RCC 7860 (cell line): ENCODE results near the gene SEMA6B.

Experiments
- DNase-seq: peaks from one replicate; pipeline ENCODE4 v3.0.0-alpha.2; 2015; ENCODE audit warnings: low spot score
- FAIRE-seq: peaks from 2 replicates; lab custom pipeline; 2012; peaks lifted over from hg19 to GRCh38; lab: Jason Lieb, UNC

Gene SEMA6B

DNA sequence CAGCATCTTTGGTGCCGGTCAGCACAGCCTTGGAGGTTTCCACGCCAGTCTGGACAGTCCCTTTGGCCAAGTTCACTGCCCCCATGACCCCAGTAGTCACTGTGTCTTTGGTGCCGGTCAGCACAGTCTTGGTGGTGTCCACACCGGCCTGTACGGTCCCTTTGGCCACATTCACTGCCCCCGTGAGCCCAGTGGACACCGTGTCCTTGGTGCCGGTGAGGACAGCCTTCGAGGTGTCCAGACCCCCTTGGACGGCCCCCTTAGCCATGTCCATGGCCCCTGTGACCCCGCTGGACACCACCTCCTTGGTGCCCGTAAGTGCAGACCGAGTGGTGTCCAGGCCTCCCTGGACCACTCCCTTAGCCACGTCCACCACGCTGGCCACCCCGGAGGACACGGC, 46.2 kb downstream of the SEMA6B start:
- no peak for FAIRE-seq
- no peak for DNase-seq

DNA sequence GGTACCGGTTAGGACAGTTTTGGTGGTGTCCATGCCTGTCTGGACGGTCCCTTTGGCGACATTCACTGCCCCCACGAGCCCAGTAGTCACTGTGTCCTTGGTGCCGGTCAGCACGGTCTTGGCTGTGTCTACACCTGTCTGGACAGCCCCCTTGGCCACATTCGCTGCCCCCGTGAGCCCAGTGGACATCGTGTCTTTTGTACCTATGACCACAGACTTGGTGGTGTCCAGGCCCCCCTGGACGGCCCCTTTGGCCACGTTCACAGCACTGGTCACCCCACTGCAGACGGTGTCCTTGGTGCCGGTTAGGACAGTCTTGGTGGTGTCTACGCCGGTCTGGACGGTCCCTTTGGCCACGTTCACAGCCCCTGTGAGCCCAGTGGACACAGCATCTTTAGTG, 47.4 kb downstream of the SEMA6B start:
- FAIRE-seq: no peak
- no peak for DNase-seq

DNA sequence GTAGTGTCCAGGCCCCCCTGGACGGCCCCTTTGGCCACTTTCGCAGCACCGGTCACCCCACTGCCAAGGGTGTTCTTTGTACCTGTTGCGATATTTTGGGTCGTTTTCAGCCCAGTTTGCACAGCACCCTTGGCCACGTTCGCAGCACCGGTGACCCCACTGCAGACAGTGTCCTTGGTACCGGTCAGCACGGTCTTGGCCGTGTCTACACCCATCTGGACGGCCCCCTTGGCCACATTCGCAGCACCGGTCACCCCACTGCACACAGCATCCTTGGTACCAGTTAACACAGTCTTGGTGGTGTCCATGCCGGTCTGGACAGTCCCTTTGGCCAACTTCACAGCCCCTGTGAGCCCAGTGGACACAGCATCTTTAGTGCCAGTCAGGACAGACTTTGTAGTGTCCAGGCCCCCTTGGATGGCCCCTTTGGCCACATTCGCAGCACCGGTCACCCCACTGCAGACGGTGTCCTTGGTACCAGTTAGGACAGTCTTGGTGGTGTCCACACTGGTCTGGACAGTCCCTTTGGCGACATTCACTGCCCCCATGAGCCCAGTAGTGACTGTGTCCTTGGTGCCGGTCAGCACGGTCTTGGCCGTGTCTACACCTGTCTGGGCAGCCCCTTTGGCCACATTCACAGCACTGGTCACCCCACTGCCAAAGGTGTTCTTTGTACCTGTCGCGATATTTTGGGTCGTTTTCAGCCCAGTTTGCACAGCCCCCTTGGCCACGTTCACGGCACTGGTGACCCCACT, 48.0 kb downstream of the SEMA6B start:
- FAIRE-seq (no peak), DNase-seq (no peak)

DNA sequence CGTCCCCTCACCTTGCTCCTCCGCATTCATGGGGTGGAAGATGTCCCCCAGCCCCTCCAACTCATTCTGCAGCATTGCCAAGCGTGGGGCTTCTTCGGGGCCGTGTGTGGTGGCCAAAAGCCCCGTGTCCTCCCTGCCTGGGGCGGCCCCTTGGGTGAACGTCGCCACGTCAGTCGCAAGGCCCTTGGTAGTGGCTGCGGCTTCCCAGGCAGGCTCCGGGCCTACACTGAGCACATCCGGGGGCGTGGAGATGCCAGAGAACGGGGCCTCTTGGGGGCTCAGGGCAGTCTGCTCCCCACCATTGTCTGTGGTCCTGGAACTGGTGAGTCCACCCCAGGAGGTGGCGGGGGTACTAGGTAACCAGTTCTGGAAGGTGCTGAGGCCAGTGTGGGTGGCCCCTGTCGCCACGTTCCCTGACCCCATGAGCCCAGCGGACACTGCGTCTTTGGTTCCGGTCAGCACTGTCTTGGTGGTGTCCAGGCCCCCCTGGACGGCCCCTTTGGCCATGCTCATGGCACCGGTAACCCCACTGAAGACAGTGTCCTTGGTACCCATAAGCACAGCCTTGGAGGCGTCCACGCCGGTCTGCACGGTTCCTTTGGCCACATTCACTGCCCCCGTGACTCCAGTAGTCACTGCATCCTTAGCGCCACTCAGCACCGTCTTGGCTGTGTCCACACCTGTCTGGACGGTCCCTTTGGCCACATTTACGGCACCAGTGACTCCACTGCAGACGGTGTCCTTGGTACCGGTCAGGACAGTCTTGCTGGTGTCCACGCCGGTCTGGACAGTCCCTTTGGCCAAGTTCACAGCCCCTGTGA, 48.8 kb downstream of the SEMA6B start:
- no peak for DNase-seq
- no peak for FAIRE-seq

DNA sequence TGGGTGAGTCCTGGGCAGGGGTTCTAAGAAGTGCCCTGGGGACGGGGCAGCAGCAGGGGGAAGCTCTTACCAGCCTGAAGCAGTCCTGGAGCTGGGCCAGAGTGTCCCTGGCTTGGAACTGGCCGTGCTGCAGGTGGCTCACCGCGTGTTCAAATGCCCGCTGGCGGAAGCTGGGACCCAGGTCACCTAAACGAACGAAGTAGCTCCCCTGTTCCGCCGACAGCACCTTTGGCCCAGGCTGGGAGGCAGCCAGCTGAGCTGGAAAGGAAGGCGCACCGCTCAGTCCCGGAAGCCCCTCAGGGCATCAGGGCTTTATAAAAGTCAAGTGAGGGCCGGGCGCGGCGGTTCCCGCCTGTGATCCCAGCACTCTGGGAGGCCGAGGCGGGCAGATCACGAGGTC, 50.8 kb downstream of the SEMA6B start:
- FAIRE-seq (no peak), DNase-seq (no peak)

DNA sequence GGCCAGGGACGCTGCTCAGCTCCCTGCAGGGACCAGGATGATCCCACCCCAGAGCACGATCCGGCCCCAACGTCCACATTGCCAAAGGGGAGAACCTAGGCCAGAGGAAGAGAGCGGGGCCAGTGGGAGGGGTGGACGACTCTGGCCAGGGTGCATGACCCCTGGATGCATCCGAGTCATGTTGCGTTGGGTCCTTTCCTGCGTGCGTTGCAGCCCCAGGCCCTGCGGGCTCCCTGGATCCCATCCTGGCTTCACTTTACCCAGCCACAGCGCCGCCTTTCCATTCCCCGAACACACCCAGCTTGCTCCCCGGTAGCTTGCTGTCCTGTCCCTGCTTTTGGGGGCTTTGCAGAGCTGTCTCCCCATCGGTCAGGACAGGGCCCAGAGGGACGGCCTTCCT, 51.7 kb downstream of the SEMA6B start:
- no peak for DNase-seq
- FAIRE-seq: no peak

DNA sequence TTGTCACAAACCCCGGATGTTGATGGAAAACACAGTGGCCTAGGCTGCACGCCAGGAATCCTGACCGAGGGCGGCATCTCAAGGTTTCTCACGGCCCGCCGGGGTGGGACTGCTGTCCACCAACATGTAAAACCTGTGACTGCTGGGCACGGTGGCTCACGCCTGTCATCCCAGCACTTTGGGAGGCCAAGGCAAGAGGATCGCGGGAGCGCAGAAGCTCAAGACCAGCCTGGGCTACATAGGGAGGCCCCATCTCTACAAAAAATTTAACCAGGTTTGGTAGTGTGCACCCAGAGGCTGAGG, 52.4 kb downstream of the SEMA6B start:
- DNase-seq (no peak), FAIRE-seq (no peak)

DNA sequence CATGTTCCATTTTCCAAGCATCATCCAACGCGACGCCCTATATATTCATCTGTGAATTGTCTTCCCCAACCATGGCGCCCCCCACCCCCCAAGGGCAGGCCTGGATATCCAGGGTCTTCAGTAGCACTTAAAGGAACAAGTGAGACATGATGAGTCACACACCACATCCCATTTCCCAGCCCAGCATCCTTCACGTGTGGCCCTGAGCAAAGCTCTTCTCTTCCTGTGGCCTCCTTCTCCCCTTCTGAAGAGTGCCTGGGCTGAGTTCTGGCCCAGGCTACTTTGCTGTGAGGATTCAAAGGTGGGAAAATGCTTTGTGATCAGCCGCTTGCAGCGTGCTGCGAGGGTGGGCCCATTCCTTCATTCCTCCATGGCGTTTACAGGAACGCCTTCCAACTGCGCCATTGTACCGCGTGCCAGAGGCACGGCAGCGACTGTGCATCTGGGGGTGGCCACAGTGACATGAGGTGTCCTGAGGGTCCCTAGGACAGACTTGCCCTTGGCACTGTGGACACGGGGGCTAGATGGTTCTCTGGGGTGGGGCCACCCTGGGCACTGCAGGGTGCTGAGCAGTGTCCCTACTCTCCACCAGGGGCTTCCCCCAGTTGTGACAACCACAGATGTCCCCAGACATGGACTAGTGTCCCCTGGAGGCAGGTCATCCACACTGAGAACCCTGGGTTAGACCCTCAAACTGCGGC, 52.9 kb downstream of the SEMA6B start:
- peak; percentile 55 for DNase-seq
- no peak for FAIRE-seq

DNA sequence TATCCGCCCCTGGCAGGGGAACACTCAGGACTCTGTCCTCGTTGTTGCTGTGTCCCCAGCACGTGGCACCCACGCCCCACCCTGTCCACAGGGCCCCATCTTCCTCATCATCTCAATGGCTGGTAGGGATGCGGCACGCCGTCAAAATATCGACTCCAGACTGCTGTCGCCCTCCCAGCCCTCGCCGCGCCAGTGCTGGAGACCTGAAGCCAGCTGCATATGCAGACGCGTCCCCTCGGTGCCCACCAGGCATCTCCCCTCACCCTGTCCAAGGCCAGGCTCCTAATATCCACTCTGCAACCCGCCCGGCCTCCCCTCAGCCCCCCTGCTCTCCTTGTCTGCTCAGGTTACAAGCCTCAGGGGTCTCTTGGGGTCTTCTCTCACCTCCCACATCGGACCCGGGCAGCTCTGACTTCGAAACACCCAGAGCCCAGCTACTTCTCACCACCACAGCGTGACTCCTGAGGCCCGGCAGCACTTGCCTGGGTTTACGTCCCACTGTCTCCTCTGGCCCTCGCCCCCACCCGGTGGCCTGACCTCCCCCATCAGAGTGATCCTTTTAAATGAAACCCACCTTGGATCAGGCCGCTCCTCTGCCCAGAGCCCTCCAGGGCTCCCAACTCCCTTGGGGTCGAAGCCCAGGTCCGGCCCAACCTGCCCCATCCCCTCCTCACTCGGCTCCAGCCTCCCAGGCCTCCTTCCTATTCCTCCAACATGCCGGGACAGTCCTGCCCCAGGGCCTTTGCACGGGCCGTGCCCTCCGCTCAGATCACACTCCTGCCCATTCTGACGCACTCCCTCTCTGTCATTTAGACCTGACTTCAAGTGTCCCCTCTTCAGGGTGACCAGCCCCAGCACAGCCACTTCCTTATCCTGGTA, 53.7 kb downstream of the SEMA6B start:
- DNase-seq: no peak
- FAIRE-seq: no peak

DNA sequence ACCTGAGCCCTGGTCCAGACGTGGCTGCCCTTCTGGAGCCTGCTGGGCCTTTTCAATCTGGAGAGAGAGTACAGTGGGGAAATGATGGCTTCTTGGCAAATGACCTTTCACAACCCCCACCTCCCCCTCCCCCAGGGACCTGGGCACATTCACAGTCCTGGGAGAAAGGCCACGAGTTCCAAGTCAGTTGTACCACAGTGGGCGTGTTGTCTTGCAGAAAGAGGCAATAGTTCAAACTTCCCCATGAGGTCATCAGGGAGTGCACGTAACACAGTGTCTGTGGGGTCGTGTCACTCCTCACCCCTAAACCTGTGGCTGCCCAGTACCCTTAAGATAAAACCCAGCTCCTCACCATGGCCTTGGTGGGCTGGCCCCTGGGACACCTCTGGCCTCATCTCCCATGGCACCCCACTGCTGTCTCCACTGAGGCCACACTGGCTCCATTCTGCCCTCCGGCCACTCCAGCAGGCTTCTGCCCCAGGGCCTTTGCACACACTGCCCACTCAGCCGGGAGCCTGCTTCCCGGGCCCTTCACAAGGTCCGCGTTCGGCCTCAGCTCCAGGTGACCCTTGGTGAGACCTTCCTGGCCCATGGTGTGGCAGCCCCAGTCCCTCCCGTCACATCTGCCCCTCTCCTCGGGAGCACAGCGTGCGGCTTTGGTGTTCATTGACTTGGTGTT, 54.5 kb downstream of the SEMA6B start:
- DNase-seq (no peak), FAIRE-seq (no peak)

DNA sequence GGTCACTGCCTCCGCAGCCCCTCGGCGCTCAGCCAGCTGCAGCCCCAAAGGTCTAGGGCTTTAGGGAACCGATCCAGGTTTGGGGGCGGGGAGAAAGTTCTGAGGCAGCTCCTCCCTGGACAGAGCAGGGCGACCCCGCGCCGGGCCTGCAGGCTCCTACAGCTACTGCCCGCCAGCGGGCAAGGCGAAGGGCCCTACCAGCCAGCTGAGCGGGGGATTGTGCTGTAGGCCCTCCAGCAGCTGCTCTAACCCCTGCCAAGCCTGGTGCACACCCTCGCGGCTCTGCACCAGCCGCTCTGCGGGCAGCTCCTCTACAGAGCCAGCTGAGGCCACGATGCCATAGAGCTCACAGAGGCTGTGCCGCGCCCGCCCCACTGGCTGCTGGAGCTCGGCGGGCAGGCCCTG, 55.2 kb downstream of the SEMA6B start:
- DNase-seq: no peak
- no peak for FAIRE-seq

DNA sequence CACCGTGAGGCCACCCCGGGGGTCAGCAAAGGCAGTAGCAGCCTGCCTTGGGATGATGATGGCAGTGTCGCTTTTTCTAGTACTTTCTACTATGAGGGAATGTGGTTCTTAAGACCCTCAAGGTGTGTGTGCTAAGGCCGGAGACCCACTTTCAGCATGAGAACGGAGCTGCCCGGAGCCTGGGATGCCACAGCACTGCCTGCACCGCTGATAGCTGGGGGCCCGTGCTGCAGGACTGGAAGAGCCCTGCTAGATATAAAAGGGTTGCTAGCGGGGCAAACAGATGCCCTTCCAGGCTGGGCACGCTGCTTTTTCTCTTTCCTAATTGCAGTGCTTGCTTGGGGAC, 55.7 kb downstream of the SEMA6B start:
- no peak for FAIRE-seq

DNA sequence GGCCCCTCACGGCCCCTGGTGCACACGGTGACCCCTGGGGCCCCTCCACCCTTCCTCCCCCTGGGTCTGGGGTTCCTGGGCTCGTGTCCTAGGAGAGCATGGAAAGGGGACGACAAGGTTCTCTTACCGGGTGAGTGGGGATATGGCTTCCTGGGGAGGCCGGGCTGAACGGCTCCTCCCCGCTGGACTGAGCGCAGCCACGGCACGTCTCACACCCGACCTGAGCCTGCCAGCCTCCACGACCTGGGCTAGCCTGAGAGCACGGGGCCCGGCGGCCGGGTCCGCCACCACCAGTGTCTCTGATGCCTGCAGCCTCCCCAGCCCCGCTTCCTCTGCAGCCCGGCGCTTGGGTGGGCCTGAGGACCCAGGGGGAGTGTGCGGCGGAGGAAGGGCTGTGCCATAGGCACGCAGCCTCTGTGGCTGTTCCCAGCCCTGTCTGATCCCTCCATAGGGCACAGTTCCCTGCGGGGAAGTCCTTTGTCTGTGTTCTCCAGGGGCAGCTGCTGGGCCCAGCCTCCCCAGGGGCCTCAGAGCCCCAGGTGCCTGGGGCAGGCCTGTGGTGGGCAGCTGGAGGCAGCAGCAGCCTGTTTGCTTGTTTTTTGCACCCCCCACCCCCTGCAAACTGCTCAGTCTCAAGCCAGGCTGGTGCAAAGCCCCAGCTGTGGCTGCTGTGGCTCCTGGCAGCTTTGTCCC, 56.2 kb downstream of the SEMA6B start:
- DNase-seq (no peak), FAIRE-seq (no peak)

More for the DNA sequence above, 55.7 kb downstream of the SEMA6B start:
- DNase-seq: no peak

DNA sequence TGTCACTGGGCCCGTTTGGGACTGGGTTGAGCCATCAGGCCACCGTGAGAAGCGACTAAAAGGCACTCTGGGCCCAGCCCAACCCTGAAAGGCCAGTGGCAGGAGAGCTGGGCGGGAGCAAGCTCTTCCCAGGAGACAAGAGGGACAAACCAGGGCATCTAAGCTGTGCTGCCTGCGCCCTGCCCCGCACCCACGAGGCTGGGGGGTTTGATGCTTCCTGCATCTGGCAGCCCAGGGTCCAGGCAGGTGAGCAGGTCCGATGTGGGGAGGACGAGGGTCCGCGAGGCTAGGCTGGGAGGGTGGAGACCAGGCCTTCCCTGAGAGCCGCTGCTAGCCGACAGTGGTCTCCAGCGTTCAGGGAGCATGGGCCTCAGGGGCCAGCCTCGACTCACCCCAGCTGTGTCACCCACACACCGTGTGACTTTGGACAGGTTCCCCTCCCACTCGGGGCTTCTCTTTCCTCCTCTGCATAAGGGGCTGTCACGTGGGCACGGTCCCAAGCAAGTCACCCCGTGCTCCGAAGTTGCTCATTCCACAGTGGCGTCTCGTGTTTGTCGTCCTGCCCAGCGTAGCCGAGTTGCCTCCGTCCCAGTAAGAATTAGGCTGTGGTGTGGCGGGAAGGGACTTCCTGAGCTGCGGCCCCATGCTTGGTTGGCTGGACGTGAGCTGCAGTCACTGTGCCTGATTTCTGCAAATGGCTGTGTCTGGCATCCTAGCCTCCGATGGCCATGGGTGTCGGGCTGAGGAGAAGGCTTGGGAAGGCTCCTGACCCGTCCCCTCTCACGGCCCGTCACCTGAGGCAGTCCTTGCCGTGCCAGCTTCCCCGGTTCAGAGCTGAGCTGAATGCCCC, 57.0 kb downstream of the SEMA6B start:
- DNase-seq: no peak
- no peak for FAIRE-seq

DNA sequence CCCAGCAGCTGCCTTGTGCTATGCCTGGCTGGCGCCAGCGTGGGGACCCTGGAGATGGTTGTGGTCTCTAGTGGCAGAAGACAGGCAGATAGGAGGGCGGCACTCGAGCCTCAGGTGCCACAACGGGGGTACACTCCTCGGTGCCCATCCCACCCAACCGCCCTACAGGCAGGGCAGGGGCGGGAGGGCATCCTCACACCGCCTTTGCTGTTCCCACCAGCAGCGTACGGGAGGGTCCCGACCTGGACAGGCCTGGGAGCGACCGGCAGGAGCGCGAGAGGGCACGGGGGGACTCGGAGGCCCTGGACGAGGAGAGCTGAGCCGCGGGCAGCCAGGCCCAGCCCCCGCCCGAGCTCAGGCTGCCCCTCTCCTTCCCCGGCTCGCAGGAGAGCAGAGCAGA, 57.8 kb downstream of the SEMA6B start:
- DNase-seq: no peak

DNA sequence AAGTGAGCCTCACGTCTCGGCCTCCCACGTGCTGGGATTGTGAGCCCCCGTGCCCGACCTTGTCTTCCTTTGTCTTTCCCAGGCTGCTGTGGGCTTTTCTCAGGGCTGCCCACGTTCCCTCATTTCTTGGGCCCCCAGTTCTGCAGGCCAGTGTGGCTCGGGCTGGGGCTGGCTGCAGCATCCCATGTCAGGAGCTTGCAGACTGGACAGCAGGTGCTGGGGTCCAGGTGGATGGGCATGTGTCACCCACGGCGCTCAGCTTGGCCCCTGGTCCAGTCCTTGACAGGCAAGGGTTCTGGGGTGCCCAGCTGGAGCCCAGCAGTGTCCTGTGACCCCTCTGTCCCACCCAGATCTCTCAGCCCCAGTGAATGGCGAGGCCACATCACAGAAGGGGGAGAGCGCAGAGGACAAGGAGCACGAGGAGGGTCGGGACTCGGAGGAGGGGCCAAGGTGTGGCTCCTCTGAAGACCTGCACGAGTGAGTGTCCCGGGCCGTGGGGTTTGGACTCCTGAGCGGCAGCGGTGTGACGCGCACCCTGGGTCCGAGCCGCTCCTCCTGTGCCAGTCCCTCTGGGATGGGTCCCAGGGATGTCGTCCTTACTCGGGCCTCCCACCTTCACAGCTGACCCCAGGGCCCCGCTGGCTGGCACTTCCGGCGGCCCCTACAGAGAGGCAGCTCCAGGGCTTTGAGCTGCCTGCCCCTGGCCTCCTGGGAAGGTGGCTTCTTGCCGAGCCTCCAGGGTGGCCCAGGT, 58.5 kb downstream of the SEMA6B start:
- FAIRE-seq: no peak
- DNase-seq: no peak

More for the DNA sequence above, 57.8 kb downstream of the SEMA6B start:
- no peak for FAIRE-seq

DNA sequence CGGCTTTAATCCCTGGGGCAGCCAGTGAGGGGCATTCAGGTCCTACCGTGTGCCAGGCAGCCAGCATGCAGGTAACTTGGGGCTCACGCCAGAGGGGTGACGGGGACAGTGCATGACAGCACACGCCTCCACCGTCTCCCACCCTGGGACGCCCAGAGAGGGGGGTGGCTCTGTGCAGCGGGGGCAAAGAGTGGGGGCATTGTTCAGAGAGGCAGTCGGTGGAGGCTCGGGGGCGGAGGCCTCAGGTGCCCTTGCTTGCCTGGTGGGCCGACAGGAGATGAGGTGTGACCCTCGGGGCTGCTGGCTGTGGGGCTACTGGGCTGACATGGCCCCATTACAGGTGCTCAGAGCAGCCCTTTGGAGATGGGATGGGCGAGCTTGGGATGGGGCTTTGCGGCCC, 59.6 kb downstream of the SEMA6B start:
- FAIRE-seq: no peak

DNA sequence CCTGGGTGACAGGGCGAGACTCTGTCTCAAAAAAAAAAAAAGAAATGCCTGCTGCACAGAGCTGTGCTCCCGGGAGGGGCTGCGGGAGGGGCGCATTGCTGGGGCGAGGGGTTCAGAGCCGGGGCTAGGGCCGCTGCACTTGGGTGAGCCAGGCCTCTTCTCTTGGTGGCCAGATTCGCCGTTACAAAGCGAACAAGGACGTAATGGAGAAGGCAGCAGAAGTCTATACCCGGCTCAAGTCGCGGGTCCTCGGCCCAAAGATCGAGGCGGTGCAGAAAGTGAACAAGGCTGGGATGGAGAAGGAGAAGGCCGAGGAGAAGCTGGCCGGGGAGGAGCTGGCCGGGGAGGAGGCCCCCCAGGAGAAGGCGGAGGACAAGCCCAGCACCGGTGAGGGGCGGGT, 60.2 kb downstream of the SEMA6B start:
- FAIRE-seq: no peak

More for the DNA sequence above, 59.6 kb downstream of the SEMA6B start:
- DNase-seq: no peak

More for the DNA sequence above, 60.2 kb downstream of the SEMA6B start:
- no peak for DNase-seq
